ENCODE data around the gene ST3GAL3. TPM values are rescaled to one million over a fixed set of nuclear protein-coding genes. Genes with fewer than 3 reads are reported as not detected.
A peak's percentile ranks its signal among the peaks of the same experiment; 100 is the strongest.

ST3GAL3 gene
- total RNA-seq, 2 donors from 2014 or later = 25.3 to 34.9 TPM

DNA sequence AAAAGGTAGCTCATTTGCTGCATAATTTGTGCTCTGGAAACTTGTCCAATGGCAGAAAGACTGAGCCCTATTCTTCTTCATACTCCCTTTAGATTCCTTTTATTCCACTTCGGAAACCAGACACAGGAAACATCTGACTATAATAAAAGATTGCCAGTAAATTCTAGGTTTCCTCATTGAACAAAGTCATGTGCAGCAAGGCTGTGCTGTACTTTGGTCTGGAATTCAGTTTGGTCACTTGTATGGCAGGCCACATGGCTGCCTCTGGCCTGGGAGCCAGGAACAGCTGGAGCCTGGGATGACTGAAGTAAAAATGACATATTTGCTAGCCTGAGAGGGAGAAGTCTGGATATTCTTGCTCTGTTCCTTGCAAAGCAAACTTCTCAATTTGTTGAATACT, 79.6 kb downstream of the ST3GAL3 start:
- no peak for DNase-seq
- H3K9me3 Mint-ChIP-seq = no peaks in the 10 kb centered on the region
- H3K27me3 Mint-ChIP-seq (ENCODE audit: low read depth) = no peaks in the 10 kb centered on the region
- no peak overlapping the region for H3K27ac Mint-ChIP-seq
- H3K4me3 Mint-ChIP-seq = no peak overlapping the region
- H3K4me1 Mint-ChIP-seq (ENCODE audit: low read depth) = peaks cover 14% of the 10 kb centered on the region
- H3K36me3 Mint-ChIP-seq (ENCODE audit: insufficient read depth in 2 of 2) = peaks cover 0 to 3% of the 10 kb centered on the region in 2 donors
- no peak for ATAC-seq (replicated peaks in 1 of 2)

DNA sequence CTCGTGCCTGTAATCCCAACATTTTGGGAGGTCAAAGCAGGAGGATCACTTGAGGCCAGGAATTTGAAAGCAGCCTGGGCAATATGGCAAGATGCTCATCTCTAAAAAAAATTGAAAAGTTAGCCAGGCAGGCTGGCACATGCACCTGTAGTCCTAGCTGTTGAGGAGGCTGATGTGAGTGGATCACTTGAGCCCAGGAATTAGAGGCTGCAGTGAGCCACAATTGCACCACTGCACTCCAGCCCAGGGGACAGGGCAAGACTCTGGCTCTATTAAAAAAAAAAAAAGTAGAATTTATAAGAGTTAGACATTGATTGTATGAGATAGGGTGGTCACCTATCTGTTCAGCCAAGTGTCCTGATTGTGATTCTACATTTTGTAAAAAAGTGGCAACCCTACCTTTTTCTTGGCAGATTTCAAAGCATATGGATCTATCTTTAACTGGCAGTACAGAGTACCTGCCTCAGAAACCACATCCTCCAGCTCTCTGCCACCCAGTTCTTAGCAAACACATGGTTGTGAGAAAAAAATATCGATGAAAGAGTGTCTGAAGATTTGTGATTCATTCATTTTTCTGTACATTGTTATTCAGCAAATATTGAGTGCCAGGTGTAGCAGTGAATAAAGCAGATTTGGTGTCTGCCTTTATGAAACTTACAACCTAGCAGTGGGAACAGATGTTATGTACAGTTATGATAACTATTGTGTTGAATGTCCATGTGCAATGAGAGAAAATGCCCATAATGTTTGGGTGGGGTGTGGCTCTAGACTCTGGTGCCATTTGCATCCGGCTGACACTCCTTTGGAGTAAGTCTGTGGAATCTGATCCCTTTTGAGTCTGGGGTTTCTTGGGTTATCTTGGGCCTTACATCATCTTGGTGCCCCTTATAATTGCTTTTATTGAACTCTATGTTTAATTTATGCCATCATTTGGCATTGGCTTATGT, 82.5 kb downstream of the ST3GAL3 start:
- H3K4me3 Mint-ChIP-seq = no peak overlapping the region
- DNase-seq (peak in 1 of 2 donors; percentile 12), ATAC-seq (replicated peaks in 1 of 2) (peak; percentile 71 to 78)
- H3K27ac Mint-ChIP-seq = no peak overlapping the region
- no peaks in the 10 kb centered on the region for H3K27me3 Mint-ChIP-seq (ENCODE audit: low read depth)
- no peaks in the 10 kb centered on the region for H3K4me1 Mint-ChIP-seq (ENCODE audit: low read depth)
- H3K36me3 Mint-ChIP-seq (ENCODE audit: insufficient read depth in 2 of 2) = peaks cover 0 to 6% of the 10 kb centered on the region in 2 donors
- no peaks in the 10 kb centered on the region for H3K9me3 Mint-ChIP-seq

DNA sequence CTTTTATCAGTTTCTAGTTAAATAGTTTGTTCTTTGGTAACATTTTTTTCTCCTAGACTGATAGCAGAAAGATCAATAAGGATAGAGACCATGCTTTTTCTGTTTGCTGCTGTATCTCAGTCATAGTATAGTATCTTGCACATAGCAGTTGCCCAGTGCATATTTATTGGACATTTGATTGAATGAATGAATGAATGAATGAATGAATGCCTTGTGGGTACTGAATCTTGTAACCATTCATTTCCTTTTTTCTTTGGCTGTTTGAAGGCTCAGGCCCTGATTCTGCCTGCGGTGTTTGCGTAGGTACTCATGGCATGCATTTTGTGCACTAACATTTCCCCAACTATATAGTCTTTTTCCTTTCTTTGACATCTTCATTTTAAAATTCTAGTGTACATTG, 83.9 kb downstream of the ST3GAL3 start:
- no peak overlapping the region for H3K4me3 Mint-ChIP-seq
- peaks cover 0 to 8% of the 10 kb centered on the region in 2 donors for H3K36me3 Mint-ChIP-seq (ENCODE audit: insufficient read depth in 2 of 2)
- no peak overlapping the region for H3K27ac Mint-ChIP-seq
- DNase-seq (no peak), ATAC-seq (replicated peaks in 1 of 2) (no peak)
- no peaks in the 10 kb centered on the region for H3K27me3 Mint-ChIP-seq (ENCODE audit: low read depth)
- no peaks in the 10 kb centered on the region for H3K9me3 Mint-ChIP-seq
- H3K4me1 Mint-ChIP-seq (ENCODE audit: low read depth) = no peaks in the 10 kb centered on the region

DNA sequence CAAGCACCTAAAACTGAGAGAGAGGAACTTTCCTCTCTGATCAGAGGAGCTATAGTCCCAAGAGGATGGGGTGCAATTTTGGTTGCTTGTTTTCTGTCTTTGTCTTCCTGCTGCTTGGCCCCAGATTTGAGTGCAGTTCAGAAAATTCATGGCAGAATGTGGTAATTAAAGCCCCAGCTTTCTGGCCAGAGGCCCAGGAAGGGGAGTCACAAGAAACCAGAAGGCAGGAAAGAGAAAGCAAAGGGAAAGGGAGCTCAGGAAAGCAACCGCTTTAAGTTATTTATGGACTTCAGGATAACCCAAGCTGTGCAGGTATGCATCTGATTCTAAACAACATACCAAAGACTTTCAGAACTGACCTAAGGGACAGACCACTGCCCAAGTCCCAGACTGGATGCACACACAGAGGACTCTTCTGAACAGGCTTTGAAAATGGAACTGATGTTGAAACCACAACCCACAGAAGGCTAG, 88.8 kb downstream of the ST3GAL3 start:
- no peak overlapping the region for H3K27ac Mint-ChIP-seq
- ATAC-seq (replicated peaks in 1 of 2) (no peak), DNase-seq (no peak)
- H3K27me3 Mint-ChIP-seq (ENCODE audit: low read depth) = no peaks in the 10 kb centered on the region
- H3K9me3 Mint-ChIP-seq = no peaks in the 10 kb centered on the region
- H3K4me1 Mint-ChIP-seq (ENCODE audit: low read depth) = peaks cover 11% of the 10 kb centered on the region
- H3K4me3 Mint-ChIP-seq = no peak overlapping the region
- peaks cover 0 to 13% of the 10 kb centered on the region in 2 donors for H3K36me3 Mint-ChIP-seq (ENCODE audit: insufficient read depth in 2 of 2)

DNA sequence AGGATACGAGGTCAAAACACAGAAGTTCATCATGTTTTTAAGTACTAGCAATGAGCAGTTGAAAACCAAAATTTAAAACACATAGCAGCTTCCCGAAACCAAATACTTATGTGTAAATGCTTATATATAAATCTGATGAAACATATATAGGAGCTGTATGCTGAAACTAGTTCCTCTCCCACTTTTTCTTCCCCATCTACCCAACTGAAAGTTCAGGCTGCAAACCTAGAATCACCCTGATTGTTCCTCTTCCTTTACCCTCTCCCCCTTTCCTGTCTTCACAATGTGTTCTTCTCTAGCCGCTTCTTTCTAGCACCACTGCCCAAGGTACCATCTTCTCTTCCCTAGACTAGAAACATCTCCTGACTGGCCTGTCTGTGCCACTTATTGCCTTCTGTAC, 90.6 kb downstream of the ST3GAL3 start:
- ATAC-seq (replicated peaks in 1 of 2) (no peak), DNase-seq (no peak)
- Mint-ChIP-seq H3K9me3 (no peaks in the 10 kb centered on the region), H3K27me3 (ENCODE audit: low read depth) (no peaks in the 10 kb centered on the region), H3K36me3 (ENCODE audit: insufficient read depth in 2 of 2) (peaks cover 0 to 13% of the 10 kb centered on the region in 2 donors), H3K4me3 (no peak overlapping the region), H3K4me1 (ENCODE audit: low read depth) (peaks cover 11% of the 10 kb centered on the region), H3K27ac (no peak overlapping the region)

DNA sequence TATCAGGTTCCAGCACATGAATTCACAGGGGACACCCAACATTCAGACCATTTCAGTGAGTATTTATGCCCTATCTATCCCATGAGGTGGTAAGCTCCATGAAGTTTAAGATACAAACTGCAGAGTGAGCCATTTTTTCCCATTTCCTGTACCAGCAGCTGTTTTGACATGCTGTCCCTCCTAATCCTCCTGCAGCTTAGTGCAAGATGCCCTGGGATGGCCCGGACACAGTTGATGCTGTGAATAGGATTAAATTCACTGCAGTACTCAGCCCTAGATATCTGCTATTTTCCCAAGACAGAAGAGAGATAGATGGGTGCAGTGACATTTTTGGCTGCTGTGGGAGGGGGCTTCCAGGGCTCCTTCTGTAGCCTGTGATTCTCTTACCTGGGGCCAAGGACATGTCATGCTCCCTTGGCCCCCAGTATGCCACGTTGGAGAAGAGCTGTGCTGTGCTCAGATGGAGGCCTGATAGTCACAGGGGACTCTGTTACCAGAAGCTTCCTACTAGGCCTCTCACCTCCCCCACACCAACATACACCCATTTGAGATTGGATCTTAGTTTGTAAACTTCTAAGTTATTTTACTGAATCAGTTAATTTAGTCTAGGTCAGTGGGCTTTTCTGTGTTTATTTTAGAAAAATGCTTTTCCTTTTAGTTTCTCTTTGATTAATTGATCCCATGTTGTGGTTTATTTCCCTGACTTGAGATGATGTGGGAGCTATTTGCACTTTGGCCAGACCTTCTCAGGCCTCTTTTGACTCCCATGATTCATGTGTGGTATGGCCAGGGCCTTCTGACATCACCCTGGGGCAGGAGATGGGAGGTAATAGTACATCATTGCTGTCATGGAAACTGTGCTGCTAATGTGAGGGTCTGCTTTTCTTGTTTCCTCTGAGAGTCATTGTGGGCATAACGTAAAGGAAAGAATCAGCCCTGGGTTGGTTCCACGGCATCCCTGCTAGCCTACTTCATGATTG, 92.6 kb downstream of the ST3GAL3 start:
- Mint-ChIP-seq H3K27me3 (ENCODE audit: low read depth) (no peaks in the 10 kb centered on the region), H3K4me3 (no peak overlapping the region), H3K27ac (peak overlapping the region; percentile 20), H3K4me1 (ENCODE audit: low read depth) (peaks cover 11% of the 10 kb centered on the region), H3K9me3 (no peaks in the 10 kb centered on the region), H3K36me3 (ENCODE audit: insufficient read depth in 2 of 2) (peaks cover 0 to 8% of the 10 kb centered on the region in 2 donors)
- DNase-seq (no peak), ATAC-seq (replicated peaks in 1 of 2) (peak; percentile 40 to 57)

DNA sequence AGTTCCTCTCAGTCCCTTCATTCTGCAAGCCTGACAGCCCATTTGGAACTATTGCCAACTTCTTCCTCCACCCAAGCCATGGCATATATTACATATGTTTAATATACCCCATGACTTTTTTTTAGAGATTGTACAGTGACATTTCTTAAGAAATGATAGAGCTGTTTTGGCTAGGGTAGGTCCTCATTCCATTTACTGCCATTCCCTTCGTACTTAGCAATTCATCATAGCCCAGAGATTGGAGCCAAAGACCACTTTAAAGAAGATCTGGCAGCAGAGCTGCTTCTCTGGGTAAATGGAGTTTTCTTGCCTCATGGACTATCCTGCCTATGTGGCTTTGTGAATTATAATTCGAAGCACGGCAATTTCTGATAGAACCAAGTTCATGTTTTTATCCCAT, 93.4 kb downstream of the ST3GAL3 start:
- DNase-seq (no peak), ATAC-seq (replicated peaks in 1 of 2) (no peak)
- Mint-ChIP-seq H3K27ac (peak overlapping the region; percentile 20), H3K9me3 (no peaks in the 10 kb centered on the region), H3K36me3 (ENCODE audit: insufficient read depth in 2 of 2) (peaks cover 0 to 8% of the 10 kb centered on the region in 2 donors), H3K27me3 (ENCODE audit: low read depth) (no peaks in the 10 kb centered on the region), H3K4me1 (ENCODE audit: low read depth) (peaks cover 11% of the 10 kb centered on the region), H3K4me3 (no peak overlapping the region)

DNA sequence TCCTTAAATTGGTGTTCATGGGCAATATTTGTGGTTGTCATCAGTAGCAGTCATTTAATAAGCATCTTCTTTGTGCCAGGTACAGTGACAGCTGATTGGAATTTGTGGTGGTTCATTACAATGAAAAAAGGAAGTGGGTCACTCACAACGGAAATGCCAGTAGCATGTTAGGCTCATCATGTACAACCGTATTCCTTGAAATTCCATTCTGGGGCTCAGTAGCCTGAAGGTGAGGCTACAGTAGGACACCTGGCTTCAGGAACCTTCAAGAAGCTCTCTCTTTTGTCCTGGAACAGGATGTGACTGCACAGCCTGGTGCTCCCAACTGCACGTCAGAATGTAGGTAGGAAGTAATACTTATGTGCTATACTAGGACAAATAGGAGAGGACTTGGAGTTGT, 93.9 kb downstream of the ST3GAL3 start:
- ATAC-seq (replicated peaks in 1 of 2) (no peak), DNase-seq (no peak)
- Mint-ChIP-seq H3K4me1 (ENCODE audit: low read depth) (peaks cover 11% of the 10 kb centered on the region), H3K9me3 (no peaks in the 10 kb centered on the region), H3K27ac (no peak overlapping the region), H3K27me3 (ENCODE audit: low read depth) (no peaks in the 10 kb centered on the region), H3K4me3 (no peak overlapping the region), H3K36me3 (ENCODE audit: insufficient read depth in 2 of 2) (peaks cover 0 to 6% of the 10 kb centered on the region in 2 donors)

DNA sequence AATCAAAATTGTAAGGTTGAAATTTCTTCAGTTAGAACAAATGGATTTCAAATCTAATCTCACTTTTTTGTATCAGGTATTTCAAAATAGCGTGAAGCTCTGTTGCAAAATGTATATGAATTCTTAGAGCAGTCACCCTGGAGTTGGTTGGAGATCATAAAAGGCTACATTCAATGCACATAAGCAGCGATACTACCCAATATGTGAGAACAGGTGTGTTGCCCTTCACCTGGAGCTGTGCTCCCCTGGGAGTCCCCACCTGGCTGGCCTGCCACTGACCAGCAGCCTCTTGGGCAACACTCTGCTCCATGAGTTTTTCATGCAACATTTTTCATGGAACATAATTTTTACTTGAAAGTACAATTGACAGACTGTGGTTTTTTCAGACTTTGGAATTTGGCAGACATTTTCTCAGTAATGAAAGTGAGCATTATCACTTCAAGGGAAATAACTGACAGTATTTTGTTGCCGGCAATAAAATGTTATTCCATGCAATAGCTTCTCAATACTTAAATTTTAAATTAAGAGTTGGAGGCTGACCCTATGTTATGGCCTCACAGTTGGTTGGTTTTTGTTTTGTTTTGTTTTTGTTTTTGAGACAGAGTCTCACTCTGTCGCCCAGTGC, 95.1 kb downstream of the ST3GAL3 start:
- no peaks in the 10 kb centered on the region for H3K27me3 Mint-ChIP-seq (ENCODE audit: low read depth)
- DNase-seq = no peak
- peaks cover 11% of the 10 kb centered on the region for H3K4me1 Mint-ChIP-seq (ENCODE audit: low read depth)
- peaks cover 1 to 2% of the 10 kb centered on the region in 2 donors for H3K9me3 Mint-ChIP-seq
- no peak overlapping the region for H3K27ac Mint-ChIP-seq
- H3K4me3 Mint-ChIP-seq = no peak overlapping the region
- ATAC-seq (replicated peaks in 1 of 2) = no peak
- H3K36me3 Mint-ChIP-seq (ENCODE audit: insufficient read depth in 2 of 2) = peaks cover 2 to 4% of the 10 kb centered on the region in 2 donors

DNA sequence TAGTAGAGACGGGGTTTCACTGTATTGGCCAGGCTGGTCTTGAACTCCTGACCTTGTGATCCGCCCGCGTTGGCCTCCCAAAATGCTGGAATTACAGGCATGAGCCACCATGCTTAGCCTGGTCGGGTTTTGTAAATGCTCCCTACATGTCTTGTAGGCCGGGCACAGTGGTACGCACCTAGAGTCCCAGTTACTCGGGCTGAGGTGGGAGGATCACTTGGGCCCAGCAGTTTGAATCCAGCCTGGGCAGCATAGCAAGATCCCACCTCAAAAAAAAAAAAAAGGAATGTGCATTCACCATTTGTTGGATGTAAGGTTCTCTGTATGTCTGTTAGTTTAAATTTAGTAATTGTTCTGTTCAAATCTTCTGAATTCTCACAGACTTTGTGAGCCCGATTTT, 95.8 kb downstream of the ST3GAL3 start:
- H3K27me3 Mint-ChIP-seq (ENCODE audit: low read depth) = no peaks in the 10 kb centered on the region
- H3K4me3 Mint-ChIP-seq = no peak overlapping the region
- ATAC-seq (replicated peaks in 1 of 2) = no peak
- H3K4me1 Mint-ChIP-seq (ENCODE audit: low read depth) = peaks cover 11% of the 10 kb centered on the region
- H3K9me3 Mint-ChIP-seq = peaks cover 4 to 5% of the 10 kb centered on the region in 2 donors
- no peak overlapping the region for H3K27ac Mint-ChIP-seq
- peaks cover 5 to 8% of the 10 kb centered on the region in 2 donors for H3K36me3 Mint-ChIP-seq (ENCODE audit: insufficient read depth in 2 of 2)
- DNase-seq = no peak

DNA sequence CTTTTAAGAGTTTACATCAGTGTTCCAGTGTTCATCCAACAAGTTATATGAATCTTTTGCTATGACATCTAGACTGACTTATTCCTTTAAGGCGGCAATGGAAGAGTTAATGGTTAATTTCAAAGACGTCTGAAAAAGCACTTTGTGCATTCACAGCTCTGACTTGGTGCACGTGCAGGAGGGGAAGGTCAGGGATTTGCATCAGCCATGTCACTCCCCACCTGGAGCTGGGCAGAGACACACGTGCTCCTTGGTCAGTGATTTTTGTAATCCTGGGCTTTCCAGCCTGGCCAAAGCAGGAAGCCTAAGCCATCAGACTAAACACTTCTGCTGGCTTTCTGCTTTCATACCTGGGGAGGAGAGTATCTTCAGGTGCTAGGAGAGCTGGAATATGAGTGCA, 96.3 kb downstream of the ST3GAL3 start:
- H3K9me3 Mint-ChIP-seq = peaks cover 5 to 8% of the 10 kb centered on the region in 2 donors
- H3K27ac Mint-ChIP-seq = no peak overlapping the region
- peaks cover 6 to 13% of the 10 kb centered on the region in 2 donors for H3K36me3 Mint-ChIP-seq (ENCODE audit: insufficient read depth in 2 of 2)
- H3K4me3 Mint-ChIP-seq = no peak overlapping the region
- ATAC-seq (replicated peaks in 1 of 2) (no peak), DNase-seq (no peak)
- H3K27me3 Mint-ChIP-seq (ENCODE audit: low read depth) = no peaks in the 10 kb centered on the region
- H3K4me1 Mint-ChIP-seq (ENCODE audit: low read depth) = peaks cover 11% of the 10 kb centered on the region

DNA sequence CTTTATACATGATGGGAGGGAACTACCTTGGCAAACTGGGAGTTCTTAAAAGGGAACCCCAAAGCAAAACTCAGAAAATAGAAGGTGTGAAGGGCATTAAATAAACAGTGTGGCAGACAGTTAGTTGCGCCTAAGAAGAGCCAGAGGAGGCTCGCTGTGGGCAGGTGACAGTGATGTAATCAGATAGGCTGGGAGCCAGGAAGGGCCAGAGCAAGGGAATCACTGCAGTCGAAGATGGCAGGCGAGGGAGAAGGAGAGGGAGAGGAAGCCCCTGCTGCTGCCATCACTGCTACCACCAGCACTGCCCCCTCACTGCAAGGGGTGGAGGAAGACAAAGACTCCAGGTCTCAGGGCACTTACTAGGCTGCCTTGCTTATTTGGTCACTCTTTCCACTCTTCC, 97.2 kb downstream of the ST3GAL3 start:
- Mint-ChIP-seq H3K36me3 (ENCODE audit: insufficient read depth in 2 of 2) (peaks cover 6 to 18% of the 10 kb centered on the region in 2 donors), H3K27ac (no peak overlapping the region), H3K4me3 (no peak overlapping the region), H3K4me1 (ENCODE audit: low read depth) (peaks cover 11% of the 10 kb centered on the region), H3K27me3 (ENCODE audit: low read depth) (no peaks in the 10 kb centered on the region), H3K9me3 (peaks cover 9 to 12% of the 10 kb centered on the region in 2 donors)
- ATAC-seq (replicated peaks in 1 of 2) = no peak
- no peak for DNase-seq
